DND-41 (cell line): Measurements from ENCODE around the gene TBX2.

Experiments
- ATAC-seq: fragments of 200-7000 bp; cut with Tn5 transposase; 3 replicates; pipeline ENCODE4 v1.9.1; 2021; ENCODE audit warnings: low read depth; ENCODE audit not compliant: insufficient read depth
- DNase-seq: peaks from one replicate; pipeline ENCODE4 v3.0.0-alpha.2; 2020
- H2AFZ ChIP-seq: 2 replicates; pipeline ENCODE4 v1.6.0; 2012; ENCODE audit warnings: low read depth, low read length
- H3K27ac ChIP-seq: 2 replicates; pipeline ENCODE4 v1.5.1; 2012; ENCODE audit warnings: low read length, inconsistent platforms
- H3K27me3 ChIP-seq: fragments of 200-600 bp; sonication (generic); 2 replicates; pipeline ENCODE4 v1.6.0; 2012; ENCODE audit warnings: low read length, mild to moderate bottlenecking, inconsistent platforms; ENCODE audit not compliant: insufficient read depth, poor library complexity
- H3K36me3 ChIP-seq: 2 replicates; pipeline ENCODE4 v1.5.1; 2012; ENCODE audit warnings: low read length, inconsistent platforms; ENCODE audit not compliant: insufficient read depth
- H3K4me1 ChIP-seq: 2 replicates; pipeline ENCODE4 v1.5.1; 2012; ENCODE audit warnings: mild to moderate bottlenecking, low read length; ENCODE audit not compliant: insufficient read depth
- H3K4me2 ChIP-seq: 2 replicates; pipeline ENCODE4 v1.6.0; 2012; ENCODE audit warnings: mild to moderate bottlenecking, moderate library complexity, low read length, inconsistent platforms; ENCODE audit not compliant: insufficient read depth
- H3K4me3 ChIP-seq, 2 experiments: fragments of 200-600 bp in 1 of 2; shearing (Covaris generic) in 1 of 2; 2 replicates each; pipeline ENCODE4 v1.5.1; 2012 to 2016; ENCODE audit warnings: inconsistent platforms in 2 of 2, low read length in 2 of 2, mild to moderate bottlenecking in 2 of 2, low read depth in 1 of 2, moderate library complexity in 1 of 2
- H3K79me2 ChIP-seq: 2 replicates; pipeline ENCODE4 v1.6.0; 2012; ENCODE audit warnings: low read length, inconsistent platforms; ENCODE audit not compliant: insufficient read depth
- H3K9ac ChIP-seq: 2 replicates; pipeline ENCODE4 v1.6.0; 2012; ENCODE audit warnings: low read depth, mild to moderate bottlenecking, inconsistent platforms, low read length, moderate library complexity
- H3K9me3 ChIP-seq: 2 replicates; pipeline ENCODE4 v1.5.1; 2012; ENCODE audit warnings: low read length, moderate library complexity, mild to moderate bottlenecking, inconsistent platforms; ENCODE audit not compliant: insufficient read depth, severe bottlenecking
- H4K20me1 ChIP-seq: 2 replicates; pipeline ENCODE4 v1.6.0; 2012; ENCODE audit warnings: low read length; ENCODE audit not compliant: insufficient read depth
- CTCF ChIP-seq: IDR thresholded peaks from 2 replicates; pipeline ENCODE4 v1.5.1; 2012; ENCODE audit warnings: borderline replicate concordance, low read length, moderate library complexity, mild to moderate bottlenecking; ENCODE audit not compliant: poor library complexity, severe bottlenecking; ENCODE audit errors: extremely low read depth
- EZH2 ChIP-seq: IDR thresholded peaks from 3 replicates; pipeline ENCODE4 v1.6.1; 2012; ENCODE audit warnings: borderline replicate concordance, low read depth, mild to moderate bottlenecking, moderate library complexity, low read length, inconsistent platforms; ENCODE audit not compliant: severe bottlenecking

Gene TBX2

GRCh38 chr17:61416211-61416539 is 16.5 kb downstream of the TBX2 start:
- no peaks in the 10 kb centered on the region for H3K79me2 ChIP-seq
- H3K4me2 ChIP-seq: no peak overlapping the region
- no peak overlapping the region for H2AFZ ChIP-seq
- H4K20me1 ChIP-seq: peaks cover 11% of the 10 kb centered on the region
- DNase-seq (no peak), ATAC-seq (no peak)
- H3K9me3 ChIP-seq: no peaks in the 10 kb centered on the region
- TF ChIP-seq CTCF: no peak
- no peak for TF ChIP-seq EZH2
- H3K27me3 ChIP-seq: peaks cover 26% of the 10 kb centered on the region
- H3K9ac ChIP-seq: no peak overlapping the region
- H3K27ac ChIP-seq: no peak overlapping the region
- no peak overlapping the region for H3K4me3 ChIP-seq
- H3K36me3 ChIP-seq: no peaks in the 10 kb centered on the region
- H3K4me1 ChIP-seq: peaks cover 22% of the 10 kb centered on the region

- TF ChIP-seq CTCF: peak; percentile 89
- TF ChIP-seq EZH2: no peak
- Histone ChIP-seq H3K9me3 (no peaks in the 10 kb centered on the region), H3K9ac (no peak overlapping the region), H3K79me2 (no peaks in the 10 kb centered on the region), H3K27ac (no peak overlapping the region), H3K4me3 (no peak overlapping the region), H3K4me2 (no peak overlapping the region), H3K4me1 (peaks cover 22% of the 10 kb centered on the region), H3K27me3 (peaks cover 30% of the 10 kb centered on the region), H2AFZ (no peak overlapping the region), H3K36me3 (no peaks in the 10 kb centered on the region), H4K20me1 (peaks cover 12% of the 10 kb centered on the region)
- peak; percentile 36; the same call in 1 of the 3 replicates for ATAC-seq
- DNase-seq: peak; percentile 59
Observed at GRCh38 chr17:61416540-61417363, 17.1 kb downstream of the TBX2 start.

GRCh38 chr17:61418449-61418848 is 18.8 kb downstream of the TBX2 start:
- no peak overlapping the region for H2AFZ ChIP-seq
- peaks cover 12% of the 10 kb centered on the region for H4K20me1 ChIP-seq
- TF ChIP-seq CTCF (no peak), EZH2 (no peak)
- peaks cover 26% of the 10 kb centered on the region for H3K27me3 ChIP-seq
- ATAC-seq (no peak), DNase-seq (no peak)
- no peaks in the 10 kb centered on the region for H3K36me3 ChIP-seq
- H3K4me3 ChIP-seq: no peak overlapping the region
- H3K27ac ChIP-seq: no peak overlapping the region
- H3K4me1 ChIP-seq: peaks cover 9% of the 10 kb centered on the region
- H3K9me3 ChIP-seq: no peaks in the 10 kb centered on the region
- no peaks in the 10 kb centered on the region for H3K79me2 ChIP-seq
- no peak overlapping the region for H3K4me2 ChIP-seq
- H3K9ac ChIP-seq: no peak overlapping the region
